Measurements from ENCODE around the gene MFSD1.

DNA sequence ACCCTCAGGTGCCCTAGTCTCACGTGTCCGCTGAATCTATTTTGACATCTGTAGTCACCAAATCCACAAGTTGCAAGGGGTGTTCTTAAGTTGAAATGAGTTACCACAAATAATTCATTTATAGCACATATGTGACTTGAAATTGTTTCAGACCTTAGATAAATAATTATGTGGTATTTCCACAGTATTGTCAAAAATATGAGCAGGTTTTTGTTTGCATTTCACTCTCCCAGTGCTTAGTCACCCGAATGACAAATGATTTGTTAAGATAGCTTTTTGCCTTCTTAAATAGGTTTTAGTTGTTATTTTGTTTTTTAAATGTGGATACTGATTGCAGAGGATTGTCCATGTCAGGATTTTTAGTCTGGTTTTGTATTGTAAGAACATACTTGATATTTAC lies 2.6 kb downstream of the MFSD1 start:
- TF ChIP-seq, protein P1, sequence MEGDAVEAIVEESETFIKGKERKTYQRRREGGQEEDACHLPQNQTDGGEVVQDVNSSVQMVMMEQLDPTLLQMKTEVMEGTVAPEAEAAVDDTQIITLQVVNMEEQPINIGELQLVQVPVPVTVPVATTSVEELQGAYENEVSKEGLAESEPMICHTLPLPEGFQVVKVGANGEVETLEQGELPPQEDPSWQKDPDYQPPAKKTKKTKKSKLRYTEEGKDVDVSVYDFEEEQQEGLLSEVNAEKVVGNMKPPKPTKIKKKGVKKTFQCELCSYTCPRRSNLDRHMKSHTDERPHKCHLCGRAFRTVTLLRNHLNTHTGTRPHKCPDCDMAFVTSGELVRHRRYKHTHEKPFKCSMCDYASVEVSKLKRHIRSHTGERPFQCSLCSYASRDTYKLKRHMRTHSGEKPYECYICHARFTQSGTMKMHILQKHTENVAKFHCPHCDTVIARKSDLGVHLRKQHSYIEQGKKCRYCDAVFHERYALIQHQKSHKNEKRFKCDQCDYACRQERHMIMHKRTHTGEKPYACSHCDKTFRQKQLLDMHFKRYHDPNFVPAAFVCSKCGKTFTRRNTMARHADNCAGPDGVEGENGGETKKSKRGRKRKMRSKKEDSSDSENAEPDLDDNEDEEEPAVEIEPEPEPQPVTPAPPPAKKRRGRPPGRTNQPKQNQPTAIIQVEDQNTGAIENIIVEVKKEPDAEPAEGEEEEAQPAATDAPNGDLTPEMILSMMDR (IDR thresholded peaks at IDR 0.05): no peak
- TF ChIP-seq POLR2A (IDR thresholded peaks at IDR 0.05): no peak
